GM21390 (cell line): ENCODE results near the gene GLRA1.
"Not testable (repeated sequence)": the region's sequence is repeated elsewhere in the genome, so short reads cannot be mapped to it uniquely, and the experiment has no call there.

Experiments
- ATAC-seq: cut with Tn5 transposase; IDR thresholded peaks from one replicate; pipeline ENCODE4 v1.9.1; 2021; ENCODE audit not compliant: unreplicated experiment

Gene GLRA1

GRCh38 chr5:151885138-151885908, 39.3 kb downstream of the GLRA1 start:
- no peak for ATAC-seq

- ATAC-seq = no peak
Observed at GRCh38 chr5:151881621-151882225, 42.9 kb downstream of the GLRA1 start.

GRCh38 chr5:151880324-151880723, 44.3 kb downstream of the GLRA1 start:
- no peak for ATAC-seq

- no peak for ATAC-seq
Observed at GRCh38 chr5:151873701-151874100, 51.0 kb downstream of the GLRA1 start.

- ATAC-seq = no peak
Observed at GRCh38 chr5:151872701-151873100, 52.0 kb downstream of the GLRA1 start.

- ATAC-seq = no peak
Observed at GRCh38 chr5:151870820-151871219, 53.8 kb downstream of the GLRA1 start.

- no peak for ATAC-seq
Observed at GRCh38 chr5:151870271-151870670, 54.4 kb downstream of the GLRA1 start.

- ATAC-seq = no peak
Observed at GRCh38 chr5:151869843-151870242, 54.8 kb downstream of the GLRA1 start.

- ATAC-seq = no peak
Observed at GRCh38 chr5:151868451-151868850, 56.2 kb downstream of the GLRA1 start.

GRCh38 chr5:151864061-151864748, 60.4 kb downstream of the GLRA1 start:
- no peak for ATAC-seq

GRCh38 chr5:151863566-151863965, 61.1 kb downstream of the GLRA1 start:
- no peak for ATAC-seq

GRCh38 chr5:151862811-151863472, 61.7 kb downstream of the GLRA1 start:
- peak; percentile 71 for ATAC-seq

- ATAC-seq = not testable (repeated sequence)
Observed at GRCh38 chr5:151860867-151861266, 63.8 kb downstream of the GLRA1 start.

GRCh38 chr5:151856861-151857260, 67.8 kb downstream of the GLRA1 start:
- ATAC-seq = no peak

GRCh38 chr5:151855701-151856100, 69.0 kb downstream of the GLRA1 start:
- ATAC-seq = no peak

- ATAC-seq = no peak
Observed at GRCh38 chr5:151847871-151848270, 76.8 kb downstream of the GLRA1 start.

- no peak for ATAC-seq
Observed at GRCh38 chr5:151846765-151847164, 77.9 kb downstream of the GLRA1 start.

- not testable (repeated sequence) for ATAC-seq
Observed at GRCh38 chr5:151832843-151833242, 91.8 kb downstream of the GLRA1 start.

GRCh38 chr5:151829370-151829769, 95.3 kb downstream of the GLRA1 start:
- ATAC-seq = no peak

- peak; percentile 80 for ATAC-seq
Observed at GRCh38 chr5:151825445-151825844, 99.2 kb downstream of the GLRA1 start.

- ATAC-seq = no peak
Observed at GRCh38 chr5:151822141-151822540, 102.5 kb downstream of the GLRA1 start.
